PC-9 (cell line): ENCODE data around the gene ZNF580. TPM values are rescaled to one million over a fixed set of nuclear protein-coding genes. Genes with fewer than 3 reads are reported as not detected.
A peak's percentile ranks its signal among the peaks of the same experiment; 100 is the strongest.

Experiments used
- BruUV-seq: library from RNA; stranded (reverse); fragments of 400-500 nt; replicated peaks from 2 replicates; lab custom pipeline; 2021; lab: Mats Ljungman, UMichigan
- CTCF ChIA-PET: fragments of 300-600 bp; sonication (Branson Sonifier 250); formaldehyde crosslinking; loops from one replicate; lab custom pipeline; 2022; ENCODE audit warnings: antibody characterized with exemption; lab: Charles Lee
- POLR2A ChIA-PET: fragments of 300-600 bp; sonication (Branson Sonifier 250); formaldehyde crosslinking; loops from one replicate; lab custom pipeline; 2022; ENCODE audit warnings: antibody characterized with exemption; ENCODE audit not compliant: unreplicated experiment; lab: Charles Lee
- DNase-seq, 2 experiments: peaks; one replicate each; pipeline versions ENCODE4 v3.0.0 to v3.0.0-alpha.2; 2015 to 2022; ENCODE audit warnings: mixed read lengths in 1 of 2
- H2AFZ ChIP-seq: fragments of 200-600 bp; sonication (generic); 2 replicates; pipeline ENCODE4 v1.8.1; 2017; ENCODE audit warnings: antibody characterized with exemption
- H3F3A ChIP-seq: fragments of 200-600 bp; sonication (generic); 2 replicates; pipeline ENCODE4 v1.8.1; 2017; ENCODE audit warnings: antibody characterized with exemption, mild to moderate bottlenecking, low read depth; ENCODE audit not compliant: insufficient read depth
- H3K27ac ChIP-seq: fragments of 200-600 bp; sonication (generic); 2 replicates; pipeline ENCODE4 v1.6.1; 2016; ENCODE audit warnings: mixed run types
- H3K27me3 ChIP-seq: fragments of 200-600 bp; sonication (generic); 2 replicates; pipeline ENCODE4 v1.6.1; 2016; ENCODE audit warnings: low read depth, mixed run types; ENCODE audit not compliant: insufficient read depth
- H3K36me3 ChIP-seq: fragments of 200-600 bp; sonication (generic); 2 replicates; pipeline ENCODE4 v1.6.1; 2016; ENCODE audit warnings: low read depth, mixed run types
- H3K4me1 ChIP-seq: fragments of 200-600 bp; sonication (generic); replicated peaks from 2 replicates; pipeline ENCODE4 v1.6.1; 2016; ENCODE audit warnings: mixed run types; ENCODE audit not compliant: insufficient read depth
- H3K4me2 ChIP-seq: fragments of 200-600 bp; sonication (generic); 2 replicates; pipeline ENCODE4 v1.6.1; 2017; ENCODE audit warnings: mixed run types
- H3K4me3 ChIP-seq: fragments of 200-600 bp; sonication (generic); 2 replicates; pipeline ENCODE4 v1.6.1; 2016; ENCODE audit warnings: mixed run types
- H3K79me2 ChIP-seq: fragments of 200-600 bp; sonication (generic); 2 replicates; pipeline ENCODE4 v1.6.1; 2017; ENCODE audit warnings: low read depth, mixed run types
- H3K9me2 ChIP-seq: fragments of 200-600 bp; sonication (generic); 2 replicates; pipeline ENCODE4 v1.8.1; 2017; ENCODE audit warnings: mild to moderate bottlenecking; ENCODE audit not compliant: insufficient read depth
- H3K9me3 ChIP-seq: fragments of 200-600 bp; sonication (generic); 2 replicates; pipeline ENCODE4 v1.8.1; 2016; ENCODE audit warnings: low read depth; ENCODE audit not compliant: insufficient read depth
- H4K20me1 ChIP-seq: fragments of 200-600 bp; sonication (generic); 2 replicates; pipeline ENCODE4 v1.8.1; 2017; ENCODE audit not compliant: insufficient read depth
- EZH2 ChIP-seq: fragments of 200-600 bp; sonication (generic); IDR thresholded peaks from 2 replicates; pipeline ENCODE4 v1.8.0; 2017; ENCODE audit warnings: antibody characterized with exemption, low read depth
- intact Hi-C: fragments of 100-400 bp; cut with micrococcal nuclease; formaldehyde crosslinking; loops from one replicate; pipeline ENCODE4 v1.10.0; 2022; ENCODE audit not compliant: unreplicated experiment
- total RNA-seq: library from RNA; stranded (reverse); gene quantifications from 2 replicates; pipeline ENCODE4 v1.2.3, GENCODE V29; 2021
- TF ChIP-seq, protein P1 (sequence below): fragments of 200-600 bp; sonication (generic); conservative IDR thresholded peaks from 2 replicates; pipeline ENCODE4 v1.6.1; 2017; ENCODE audit warnings: mixed run types, antibody characterized with exemption, mild to moderate bottlenecking, moderate library complexity

The ZNF580 gene
- total RNA-seq, 1 experiment from 2014 or later: 56.6 TPM

DNA sequence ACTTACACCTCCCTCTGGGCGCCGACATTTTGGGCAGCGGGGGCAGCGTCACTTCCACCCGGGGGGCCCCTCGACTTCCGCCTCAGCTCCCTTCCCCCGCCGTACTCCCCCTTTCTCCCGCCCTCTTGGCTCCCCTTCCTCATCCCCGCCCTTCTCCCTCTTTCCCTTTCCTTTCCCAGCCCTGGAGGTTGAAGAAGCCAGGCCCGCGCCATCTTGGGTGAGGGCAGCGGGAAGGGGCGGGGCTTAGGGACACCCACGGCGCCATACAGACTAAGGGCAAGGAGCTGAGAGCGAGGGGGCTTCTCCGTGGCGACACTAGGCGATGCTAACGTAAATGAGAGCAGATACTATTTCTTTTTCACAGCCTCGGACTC is 41.3 kb upstream of the ZNF580 start, which contains the start of gene FIZ1:
TSS of gene FIZ1 (minus strand) at position 50 of the 374 bp plus-strand sequence. CDS start 1,652 bp downstream, outside the sequence.
- Histone ChIP-seq H2AFZ (peak within 1 kb of the TSS; percentile 83), H3K27ac (peak within 1 kb of the TSS; percentile 94), H3K36me3 (peaks cover 4% of the 10 kb centered on the region; the same call in 1 of the 2 replicates), H3K4me2 (peak within 1 kb of the TSS; percentile 97), H3K9me2 (no peaks in the 10 kb centered on the region), H4K20me1 (no peaks in the 10 kb centered on the region), H3K27me3 (no peaks in the 10 kb centered on the region), H3K9me3 (no peaks in the 10 kb centered on the region), H3K4me1 (peaks cover 20% of the 10 kb centered on the region), H3K79me2 (peaks cover 18% of the 10 kb centered on the region), H3K4me3 (peak within 1 kb of the TSS; percentile 91), H3F3A (peaks cover 40% of the 10 kb centered on the region)
- peak; percentile 93 to 98 for DNase-seq
- TF ChIP-seq EZH2: no peak
- TF ChIP-seq, protein P1, sequence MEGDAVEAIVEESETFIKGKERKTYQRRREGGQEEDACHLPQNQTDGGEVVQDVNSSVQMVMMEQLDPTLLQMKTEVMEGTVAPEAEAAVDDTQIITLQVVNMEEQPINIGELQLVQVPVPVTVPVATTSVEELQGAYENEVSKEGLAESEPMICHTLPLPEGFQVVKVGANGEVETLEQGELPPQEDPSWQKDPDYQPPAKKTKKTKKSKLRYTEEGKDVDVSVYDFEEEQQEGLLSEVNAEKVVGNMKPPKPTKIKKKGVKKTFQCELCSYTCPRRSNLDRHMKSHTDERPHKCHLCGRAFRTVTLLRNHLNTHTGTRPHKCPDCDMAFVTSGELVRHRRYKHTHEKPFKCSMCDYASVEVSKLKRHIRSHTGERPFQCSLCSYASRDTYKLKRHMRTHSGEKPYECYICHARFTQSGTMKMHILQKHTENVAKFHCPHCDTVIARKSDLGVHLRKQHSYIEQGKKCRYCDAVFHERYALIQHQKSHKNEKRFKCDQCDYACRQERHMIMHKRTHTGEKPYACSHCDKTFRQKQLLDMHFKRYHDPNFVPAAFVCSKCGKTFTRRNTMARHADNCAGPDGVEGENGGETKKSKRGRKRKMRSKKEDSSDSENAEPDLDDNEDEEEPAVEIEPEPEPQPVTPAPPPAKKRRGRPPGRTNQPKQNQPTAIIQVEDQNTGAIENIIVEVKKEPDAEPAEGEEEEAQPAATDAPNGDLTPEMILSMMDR: 0 out of 2 replicates have a peak, but pooled peaks have one; percentile 16
- no TSS peak for BruUV-seq
- ChIA-PET CTCF (interaction anchor here (0.6 to 1.2 kb wide), 5 partner anchors 53 to 710 kb away, joined by 3 to 5 read pairs (median 4); no protein-coding TSS in a partner anchor), POLR2A (interaction anchor here (0.5 to 1.6 kb wide), 14 partner anchors 13 to 1410 kb away, joined by 3 to 44 read pairs (median 6); partner anchors contain the start of genes MBOAT7, PPP1R12C, U2AF2 and ZNF579)
- intact Hi-C loops: loop anchor here (1.0 to 5.0 kb wide), 4 partner anchors 12 to 432 kb away; partner anchors contain the start of gene DNAAF3

DNA sequence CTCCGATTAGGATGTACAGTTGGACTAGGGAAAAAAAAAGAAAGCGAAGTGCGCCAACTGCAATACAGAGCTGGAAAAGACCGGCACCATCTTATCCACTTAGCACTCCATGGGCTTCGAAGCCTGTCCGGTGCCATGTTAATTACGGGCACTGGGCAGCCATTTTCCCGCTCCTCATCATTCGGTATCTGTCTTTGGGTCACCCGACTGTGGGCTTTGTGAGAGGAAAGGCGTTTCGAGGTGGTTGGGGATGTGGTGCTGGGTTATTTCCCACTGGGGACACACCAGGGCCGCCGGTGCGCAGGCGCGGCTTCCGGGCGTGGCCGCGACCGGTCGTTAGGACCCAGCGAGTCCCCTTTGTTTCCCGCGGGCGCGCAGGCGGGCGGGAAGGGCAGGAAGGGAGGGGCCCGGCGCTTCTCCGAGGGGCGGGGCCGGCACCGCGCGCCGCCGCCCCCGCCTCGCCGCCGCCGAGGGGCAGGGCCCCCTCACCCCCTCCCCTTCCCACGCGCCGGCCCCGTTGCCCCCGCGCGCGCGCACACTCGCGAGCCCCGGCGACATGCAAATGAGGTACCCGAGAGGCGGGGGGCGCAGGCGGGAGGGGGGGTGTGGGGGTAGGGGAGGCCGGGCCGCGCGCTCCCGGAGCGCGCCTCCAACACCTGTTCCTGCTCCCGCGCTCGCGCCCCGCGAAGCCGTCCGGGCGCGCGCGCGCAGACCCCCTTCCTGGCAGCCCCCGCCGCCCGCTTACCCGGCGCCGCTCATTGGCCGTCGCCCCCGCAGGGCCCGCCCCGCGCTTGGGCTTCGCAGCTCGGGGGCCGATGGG is 40.8 kb upstream of the ZNF580 start, which contains the start of gene ZNF524:
TSS of gene ZNF524 (plus strand) at position 447 of the 820 bp plus-strand sequence. CDS start 1,825 bp downstream, outside the sequence.
- peaks cover 44% of the 10 kb centered on the region for H3F3A ChIP-seq
- H3K27me3 ChIP-seq: no peaks in the 10 kb centered on the region
- H3K27ac ChIP-seq: peak within 1 kb of the TSS; percentile 94
- TSS peak; percentile 37 for BruUV-seq
- H3K4me3 ChIP-seq: peak within 1 kb of the TSS; percentile 91
- peak within 1 kb of the TSS; percentile 97 for H3K4me2 ChIP-seq
- H3K36me3 ChIP-seq: peaks cover 4% of the 10 kb centered on the region; the same call in 1 of the 2 replicates
- peaks cover 22% of the 10 kb centered on the region for H3K4me1 ChIP-seq
- ChIA-PET POLR2A (interaction anchor here (0.6 to 1.6 kb wide), 8 partner anchors 14 to 521 kb away, joined by 3 to 44 read pairs (median 6); partner anchors contain the start of genes PPP1R12C, U2AF2 and ZNF579), CTCF (interaction anchor here (0.6 to 1.2 kb wide), 2 partner anchors 96 to 113 kb away, joined by 3 to 5 read pairs; no protein-coding TSS in a partner anchor)
- peak within 1 kb of the TSS; percentile 83 for H2AFZ ChIP-seq
- H3K9me2 ChIP-seq: no peaks in the 10 kb centered on the region
- peak; percentile 71 to 93 for DNase-seq
- no peaks in the 10 kb centered on the region for H4K20me1 ChIP-seq
- intact Hi-C loops: loop anchor here (1.0 to 5.0 kb wide), 4 partner anchors 13 to 433 kb away; partner anchors contain the start of gene DNAAF3
- peaks cover 18% of the 10 kb centered on the region for H3K79me2 ChIP-seq
- no peaks in the 10 kb centered on the region for H3K9me3 ChIP-seq
- TF ChIP-seq EZH2: no peak
- TF ChIP-seq, protein P1: no peak

DNA sequence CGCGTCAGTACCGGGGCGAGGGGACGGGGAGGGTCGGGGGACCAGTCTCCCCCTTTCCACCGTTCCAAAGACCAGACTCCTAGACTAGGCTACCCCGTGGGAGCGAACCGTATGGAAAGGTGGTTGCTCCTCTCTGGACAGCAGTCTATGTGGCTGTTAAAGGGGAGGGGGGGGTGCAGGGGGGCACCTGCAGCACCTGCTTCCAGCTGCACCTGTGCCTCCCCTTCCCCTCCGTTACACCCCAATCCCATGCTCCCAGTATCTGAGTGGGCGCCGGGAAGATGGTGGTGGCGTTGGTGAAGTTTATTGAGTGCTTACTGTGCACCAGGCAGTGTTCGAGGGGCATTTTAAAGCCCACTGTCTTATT is 40.2 kb upstream of the ZNF580 start:
- Histone ChIP-seq H2AFZ (peak overlapping the region; percentile 70; the same call in 1 of the 2 replicates), H3K79me2 (peaks cover 19% of the 10 kb centered on the region), H3K4me1 (peaks cover 22% of the 10 kb centered on the region), H3K9me2 (no peaks in the 10 kb centered on the region), H3K36me3 (peaks cover 4% of the 10 kb centered on the region; the same call in 1 of the 2 replicates), H3K27me3 (no peaks in the 10 kb centered on the region), H3F3A (peaks cover 40% of the 10 kb centered on the region), H4K20me1 (no peaks in the 10 kb centered on the region), H3K4me3 (peak overlapping the region; percentile 91), H3K27ac (no peak overlapping the region), H3K4me2 (peak overlapping the region; percentile 97), H3K9me3 (no peaks in the 10 kb centered on the region)
- BruUV-seq: no TSS peak
- ChIA-PET CTCF (no interaction called here), POLR2A (no interaction called here)
- intact Hi-C loops: no loop called here
- no peak for DNase-seq
- TF ChIP-seq, protein P1: no peak
